ENCODE results near the gene TLR3. TPM values are rescaled to one million over a fixed set of nuclear protein-coding genes. Genes with fewer than 3 reads are reported as not detected.
"Not testable (repeated sequence)": the region's sequence is repeated elsewhere in the genome, so short reads cannot be mapped to it uniquely, and the experiment has no call there.

Gene TLR3
- total and polyA plus RNA-seq, 2 of the 8 experiments (the other 6 are each of a cell fraction or from before 2014, with no cell fraction given), result 1.00 to 2.6 TPM

GRCh38 chr4:186047501-186047900 is 21.5 kb upstream of the TLR3 start:
- H3K27me3 ChIP-seq (replicated peaks in 1 of 4; ENCODE audit: control insufficient read depth in 3 of 4, extremely low read depth in 1 of 4, insufficient read depth in 3 of 4, low read length in 3 of 4); H3K27ac ChIP-seq (ENCODE audit: low read depth, low read length); FAIRE-seq; H3K9me3 ChIP-seq (ENCODE audit: insufficient read depth in 2 of 2, low read depth in 1 of 2, low read length in 1 of 2); H3K79me1 ChIP-seq (ENCODE audit: low read depth, low read length); H4K91ac ChIP-seq (replicated peaks; ENCODE audit: insufficient read length, low read length); H4K20me1 ChIP-seq (replicated peaks in 1 of 2; ENCODE audit: control insufficient read depth in 1 of 2, insufficient read depth in 2 of 2, low read length in 2 of 2); H2BK20ac ChIP-seq (ENCODE audit: low read length); H3K9ac ChIP-seq (replicated peaks in 1 of 4; ENCODE audit: extremely low read depth in 1 of 4, low read depth in 3 of 4, low read length in 3 of 4); H3K36me3 ChIP-seq (ENCODE audit: control insufficient read depth in 2 of 4, insufficient read depth in 4 of 4, low read length in 3 of 4); H3K4me3 ChIP-seq (ENCODE audit: extremely low read depth in 1 of 4, insufficient read depth in 2 of 4, low read depth in 3 of 4, low read length in 4 of 4); H4K5ac ChIP-seq (ENCODE audit: insufficient read length, low read depth, low read length); H3K23me2 ChIP-seq (ENCODE audit: low read depth, low read length); H2BK12ac ChIP-seq (ENCODE audit: low read depth, low read length); H3K23ac ChIP-seq (ENCODE audit: insufficient read length); H2BK120ac ChIP-seq (replicated peaks; ENCODE audit: low read depth, low read length); H2BK5ac ChIP-seq (ENCODE audit: low read depth, low read length); DNase-seq (ENCODE audit: low read depth in 1 of 2, low spot score in 2 of 2); CTCF ChIA-PET (ENCODE audit: partially characterized antibody); H2BK15ac ChIP-seq (ENCODE audit: low read length); H2AFZ ChIP-seq (ENCODE audit: low read length); H4K8ac ChIP-seq (ENCODE audit: extremely low read depth, insufficient read depth, low read length); H2AK5ac ChIP-seq (ENCODE audit: low read depth, low read length); H3K14ac ChIP-seq (ENCODE audit: insufficient read length); H3K4me1 ChIP-seq (replicated peaks in 1 of 4; ENCODE audit: control insufficient read depth in 3 of 4, insufficient read depth in 4 of 4, low read length in 3 of 4); H3K18ac ChIP-seq (ENCODE audit: extremely low read depth, low read length); H3K4ac ChIP-seq (replicated peaks; ENCODE audit: insufficient read length, low read depth, low read length); H3K4me2 ChIP-seq (ENCODE audit: insufficient read depth in 1 of 2, low read depth in 2 of 2, low read length in 2 of 2); POLR2A ChIA-PET (ENCODE audit: partially characterized antibody); H3K56ac ChIP-seq (replicated peaks; ENCODE audit: insufficient read length, low read depth, low read length); H3K79me2 ChIP-seq (ENCODE audit: control insufficient read depth in 1 of 2, insufficient read depth in 2 of 2, low read length in 2 of 2): not testable (repeated sequence)
- WGBS, 2 experiments (ENCODE audit: extremely low coverage in 1 of 2, insufficient coverage in 1 of 2, insufficient read length in 1 of 2, insufficient replicate concordance in 2 of 2, low coverage in 1 of 2, low lambda C conversion rate in 2 of 2, missing lambda C conversion rate in 1 of 2), result 50% methylated on average over 5 of the region's 5 CpGs; no CpG with 5 or more reads in 1 of the 2 experiments

GRCh38 chr4:186050135-186050534 is 18.8 kb upstream of the TLR3 start:
- H3K23me2 ChIP-seq (ENCODE audit: low read depth, low read length); H2BK120ac ChIP-seq (replicated peaks; ENCODE audit: low read depth, low read length); H3K36me3 ChIP-seq (ENCODE audit: control insufficient read depth in 2 of 4, insufficient read depth in 4 of 4, low read length in 3 of 4); H3K18ac ChIP-seq (ENCODE audit: extremely low read depth, low read length); H2BK5ac ChIP-seq (ENCODE audit: low read depth, low read length); FAIRE-seq; H3K23ac ChIP-seq (ENCODE audit: insufficient read length); H2AK5ac ChIP-seq (ENCODE audit: low read depth, low read length); H4K5ac ChIP-seq (ENCODE audit: insufficient read length, low read depth, low read length); CTCF ChIA-PET (ENCODE audit: partially characterized antibody); H4K8ac ChIP-seq (ENCODE audit: extremely low read depth, insufficient read depth, low read length); H3K9me3 ChIP-seq (ENCODE audit: insufficient read depth in 2 of 2, low read depth in 1 of 2, low read length in 1 of 2); H3K9ac ChIP-seq (replicated peaks in 1 of 4; ENCODE audit: extremely low read depth in 1 of 4, low read depth in 3 of 4, low read length in 3 of 4); H3K56ac ChIP-seq (replicated peaks; ENCODE audit: insufficient read length, low read depth, low read length); H3K27ac ChIP-seq (ENCODE audit: low read depth, low read length); H3K4me2 ChIP-seq (ENCODE audit: insufficient read depth in 1 of 2, low read depth in 2 of 2, low read length in 2 of 2); H2BK12ac ChIP-seq (ENCODE audit: low read depth, low read length); H2BK15ac ChIP-seq (ENCODE audit: low read length); H3K14ac ChIP-seq (ENCODE audit: insufficient read length); H3K4me1 ChIP-seq (replicated peaks in 1 of 4; ENCODE audit: control insufficient read depth in 3 of 4, insufficient read depth in 4 of 4, low read length in 3 of 4); H2AFZ ChIP-seq (ENCODE audit: low read length); H3K4ac ChIP-seq (replicated peaks; ENCODE audit: insufficient read length, low read depth, low read length); H2BK20ac ChIP-seq (ENCODE audit: low read length); H3K79me1 ChIP-seq (ENCODE audit: low read depth, low read length); H3K27me3 ChIP-seq (replicated peaks in 1 of 4; ENCODE audit: control insufficient read depth in 3 of 4, extremely low read depth in 1 of 4, insufficient read depth in 3 of 4, low read length in 3 of 4); DNase-seq (ENCODE audit: low read depth in 1 of 2, low spot score in 2 of 2); H3K79me2 ChIP-seq (ENCODE audit: control insufficient read depth in 1 of 2, insufficient read depth in 2 of 2, low read length in 2 of 2); H4K20me1 ChIP-seq (replicated peaks in 1 of 2; ENCODE audit: control insufficient read depth in 1 of 2, insufficient read depth in 2 of 2, low read length in 2 of 2); H3K4me3 ChIP-seq (ENCODE audit: extremely low read depth in 1 of 4, insufficient read depth in 2 of 4, low read depth in 3 of 4, low read length in 4 of 4); H4K91ac ChIP-seq (replicated peaks; ENCODE audit: insufficient read length, low read length): not testable (repeated sequence)
- POLR2A ChIA-PET (ENCODE audit: partially characterized antibody), result interaction anchor here (0.6 kb wide), 1 partner anchor 1012 kb away, joined by 4 read pairs; no protein-coding TSS in a partner anchor
- 89% methylated on average over 8 of the region's 8 CpGs; no CpG with 5 or more reads in 1 of the 2 experiments for WGBS, 2 experiments (ENCODE audit: extremely low coverage in 1 of 2, insufficient coverage in 1 of 2, insufficient read length in 1 of 2, insufficient replicate concordance in 2 of 2, low coverage in 1 of 2, low lambda C conversion rate in 2 of 2, missing lambda C conversion rate in 1 of 2)
